H9 (cell line): ENCODE measurements around the gene ATF5. TPM values are rescaled to one million over a fixed set of nuclear protein-coding genes. Genes with fewer than 3 reads are reported as not detected.
"Not testable (repeated sequence)": the region's sequence is repeated elsewhere in the genome, so short reads cannot be mapped to it uniquely, and the experiment has no call there.

Experiments
- DNase-seq: peaks from one replicate; pipeline ENCODE4 v3.0.0-alpha.2; 2017
- H2AFZ ChIP-seq: one replicate; pipeline ENCODE4 v1.6.1; 2013; ENCODE audit warnings: mild to moderate bottlenecking, low read length, control low read depth, moderate library complexity
- H2AK5ac ChIP-seq: 2 replicates; pipeline ENCODE4 v1.6.1; 2013; ENCODE audit warnings: low read length, control low read depth, mixed read lengths; ENCODE audit not compliant: insufficient read length
- H2BK120ac ChIP-seq: one replicate; pipeline ENCODE4 v1.6.1; 2013; ENCODE audit warnings: low read depth, mild to moderate bottlenecking, low read length, control low read depth, inconsistent platforms; ENCODE audit not compliant: poor library complexity, severe bottlenecking
- H2BK12ac ChIP-seq: 2 replicates; pipeline ENCODE4 v1.6.1; 2013; ENCODE audit warnings: low read length, control low read depth, mixed read lengths, low read depth; ENCODE audit not compliant: insufficient read length
- H2BK15ac ChIP-seq: 2 replicates; pipeline ENCODE4 v1.6.1; 2013; ENCODE audit warnings: low read depth, low read length, control low read depth
- H2BK20ac ChIP-seq: one replicate; pipeline ENCODE4 v1.6.1; 2013; ENCODE audit warnings: low read depth, mild to moderate bottlenecking, low read length, control low read depth, inconsistent platforms; ENCODE audit not compliant: poor library complexity, severe bottlenecking
- H2BK5ac ChIP-seq: 2 replicates; pipeline ENCODE4 v1.6.1; 2013; ENCODE audit warnings: low read length, control low read depth, mixed read lengths; ENCODE audit not compliant: insufficient read length
- H3K14ac ChIP-seq: 2 replicates; pipeline ENCODE4 v1.6.1; 2013; ENCODE audit warnings: low read length, control low read depth; ENCODE audit not compliant: insufficient read depth
- H3K18ac ChIP-seq: 2 replicates; pipeline ENCODE4 v1.6.1; 2013; ENCODE audit warnings: low read depth, mild to moderate bottlenecking, mixed read lengths, low read length, control low read depth; ENCODE audit not compliant: insufficient read length
- H3K23ac ChIP-seq: 2 replicates; pipeline ENCODE4 v1.6.1; 2013; ENCODE audit warnings: low read length, control low read depth, mixed read lengths, low read depth; ENCODE audit not compliant: insufficient read length
- H3K23me2 ChIP-seq: 2 replicates; pipeline ENCODE4 v1.6.1; 2013; ENCODE audit warnings: low read depth, mild to moderate bottlenecking, mixed read lengths, low read length, control low read depth; ENCODE audit not compliant: insufficient read length, poor library complexity, severe bottlenecking
- H3K27ac ChIP-seq: 2 replicates; pipeline ENCODE4 v1.5.1; 2013; ENCODE audit warnings: low read length, control low read depth, mixed read lengths, low read depth; ENCODE audit not compliant: insufficient read length
- H3K27me3 ChIP-seq: 2 replicates; pipeline ENCODE4 v1.6.1; 2013; ENCODE audit warnings: low read length, control low read depth, inconsistent platforms; ENCODE audit not compliant: insufficient read depth
- H3K4ac ChIP-seq: 2 replicates; pipeline ENCODE4 v1.6.1; 2013; ENCODE audit warnings: low read depth, mild to moderate bottlenecking, control low read depth, inconsistent platforms, low read length, moderate library complexity
- H3K4me1 ChIP-seq: 2 replicates; pipeline ENCODE4 v1.6.1; 2013; ENCODE audit warnings: low read length, control low read depth, inconsistent platforms; ENCODE audit not compliant: insufficient read depth
- H3K4me2 ChIP-seq: 2 replicates; pipeline ENCODE4 v1.6.1; 2013; ENCODE audit warnings: low read length, control low read depth, mixed read lengths; ENCODE audit not compliant: insufficient read length, insufficient read depth
- H3K56ac ChIP-seq: 2 replicates; pipeline ENCODE4 v1.6.1; 2013; ENCODE audit warnings: low read depth, mild to moderate bottlenecking, mixed read lengths, low read length, control low read depth; ENCODE audit not compliant: insufficient read length
- H3K79me1 ChIP-seq: 2 replicates; pipeline ENCODE4 v1.6.1; 2013; ENCODE audit warnings: low read depth, mild to moderate bottlenecking, moderate library complexity, low read length, control low read depth, inconsistent platforms; ENCODE audit not compliant: insufficient read depth, poor library complexity, severe bottlenecking
- H3K79me2 ChIP-seq: 2 replicates; pipeline ENCODE4 v1.6.1; 2013; ENCODE audit warnings: low read length, control low read depth, inconsistent platforms; ENCODE audit not compliant: insufficient read depth
- H3K9ac ChIP-seq: 2 replicates; pipeline ENCODE4 v1.6.1; 2013; ENCODE audit warnings: low read length, control low read depth, mixed read lengths; ENCODE audit not compliant: insufficient read length; ENCODE audit errors: extremely low read depth
- H3K9me3 ChIP-seq: one replicate; pipeline ENCODE4 v1.6.1; 2013; ENCODE audit warnings: low read depth, low read length, inconsistent platforms; ENCODE audit not compliant: control insufficient read depth
- H3T11ph ChIP-seq: one replicate; pipeline ENCODE4 v1.6.1; 2013; ENCODE audit warnings: mild to moderate bottlenecking, low read length, control low read depth, inconsistent platforms
- H4K20me1 ChIP-seq: one replicate; pipeline ENCODE4 v1.6.1; 2013; ENCODE audit not compliant: control insufficient read depth, insufficient read length, insufficient read depth
- H4K5ac ChIP-seq: 2 replicates; pipeline ENCODE4 v1.6.1; 2013; ENCODE audit warnings: low read depth, mild to moderate bottlenecking, mixed read lengths, low read length, control low read depth; ENCODE audit not compliant: insufficient read length
- H4K8ac ChIP-seq: replicated peaks from 2 replicates; pipeline ENCODE4 v1.6.1; 2013; ENCODE audit warnings: low read length, control low read depth, mixed read lengths, low read depth; ENCODE audit not compliant: insufficient read length
- H4K91ac ChIP-seq: 2 replicates; pipeline ENCODE4 v1.6.1; 2013; ENCODE audit warnings: low read depth, mild to moderate bottlenecking, moderate library complexity, mixed read lengths, low read length, control low read depth; ENCODE audit not compliant: insufficient read length
- H3K27ac Mint-ChIP-seq, 3 experiments: 2 replicates in 2 of 3; 3 replicates in 1 of 3; pipeline ENCODE4 v1.8.0; 2020 to 2021; ENCODE audit warnings: mixed read lengths in 3 of 3, mild to moderate bottlenecking in 1 of 3, moderate library complexity in 1 of 3
- H3K27me3 Mint-ChIP-seq: 2 replicates; pipeline ENCODE4 v1.8.0; 2021; ENCODE audit warnings: low read depth, mild to moderate bottlenecking, moderate library complexity, mixed read lengths
- H3K36me3 Mint-ChIP-seq, 3 experiments: 2 replicates in 2 of 3; 3 replicates in 1 of 3; pipeline ENCODE4 v1.8.0; 2020 to 2021; ENCODE audit warnings: low read depth in 3 of 3, mixed read lengths in 3 of 3; ENCODE audit not compliant: insufficient read depth in 1 of 3
- H3K4me1 Mint-ChIP-seq, 2 experiments: 2 replicates each; pipeline ENCODE4 v1.8.0; 2020; ENCODE audit warnings: mixed read lengths in 2 of 2
- H3K4me3 Mint-ChIP-seq, 2 experiments: 2 replicates in 1 of 2; 3 replicates in 1 of 2; pipeline ENCODE4 v1.8.0; 2020 to 2021; ENCODE audit warnings: mild to moderate bottlenecking in 2 of 2, mixed read lengths in 2 of 2, moderate library complexity in 1 of 2
- H3K9me3 Mint-ChIP-seq, 2 experiments: 2 replicates in 1 of 2; 3 replicates in 1 of 2; pipeline ENCODE4 v1.8.0; 2020; ENCODE audit warnings: mild to moderate bottlenecking in 2 of 2, mixed read lengths in 2 of 2, moderate library complexity in 1 of 2
- CTCF ChIP-seq: fragments of 200-600 bp; sonication (generic); conservative IDR thresholded peaks from 3 replicates; pipeline ENCODE4 v1.8.0; 2021; ENCODE audit warnings: antibody characterized with exemption, mild to moderate bottlenecking
- WGBS: extraction: QIAGEN DNeasy Blood & Tissue Kit; methylation state at CpG from one replicate; pipeline ENCODE4 v1.1.7; 2013; ENCODE audit warnings: missing lambda C conversion rate, low lambda C conversion rate, mixed read lengths; ENCODE audit not compliant: insufficient read length; ENCODE audit errors: extremely low coverage; 5-methylcytosine and 5-hydroxymethylcytosine counted together
- total RNA-seq: library from RNA; stranded (reverse); gene quantifications from 2 replicates; pipeline ENCODE4 v1.2.1, GENCODE V29; 2021

The ATF5 gene
- total RNA-seq, 1 experiment from 2014 or later, result 18.5 TPM

- H3K27me3 ChIP-seq, result no peaks in the 10 kb centered on the region
These were observed 39.4 kb downstream of the ATF5 start for GRCh38 chr19:49968279-49968922.

GRCh38 chr19:49969355-49969754 lies 40.4 kb downstream of the ATF5 start:
- H2BK12ac ChIP-seq, H3K9ac ChIP-seq, DNase-seq, H3K27me3 Mint-ChIP-seq, H3K9me3 ChIP-seq, H3K9me3 Mint-ChIP-seq, H3K23me2 ChIP-seq, H3K79me1 ChIP-seq, H3K23ac ChIP-seq, H4K91ac ChIP-seq, H3K4me2 ChIP-seq, H3K4me1 ChIP-seq, H3K4me3 Mint-ChIP-seq, H4K8ac ChIP-seq, H3K4ac ChIP-seq, H2BK120ac ChIP-seq, H2BK15ac ChIP-seq, H3K27ac Mint-ChIP-seq, H2AFZ ChIP-seq, H2BK5ac ChIP-seq, H3K36me3 Mint-ChIP-seq, H3K4me1 Mint-ChIP-seq, H3K27ac ChIP-seq, H4K5ac ChIP-seq, H3T11ph ChIP-seq, H3K27me3 ChIP-seq, H3K18ac ChIP-seq, H2BK20ac ChIP-seq, H3K14ac ChIP-seq, H2AK5ac ChIP-seq, H3K79me2 ChIP-seq, H4K20me1 ChIP-seq, H3K56ac ChIP-seq: not testable (repeated sequence)
- WGBS, result no CpG with 5 or more reads among the region's 9 CpGs

More at GRCh38 chr19:49968279-49968922, 39.4 kb downstream of the ATF5 start:
- Histone ChIP-seq H3T11ph (no peak overlapping the region), H3K23ac (no peak overlapping the region), H2BK5ac (no peak overlapping the region), H3K56ac (no peak overlapping the region), H4K8ac (no peak overlapping the region), H2BK120ac (no peak overlapping the region), H3K79me2 (no peaks in the 10 kb centered on the region), H4K20me1 (peaks cover 3% of the 10 kb centered on the region), H3K23me2 (no peaks in the 10 kb centered on the region), H3K79me1 (no peaks in the 10 kb centered on the region), H3K9me3 (no peaks in the 10 kb centered on the region), H4K91ac (no peak overlapping the region), H3K18ac (no peak overlapping the region), H2AK5ac (no peak overlapping the region), H3K9ac (no peak overlapping the region), H2AFZ (no peak overlapping the region), H2BK20ac (no peak overlapping the region), H3K14ac (no peak overlapping the region), H3K27ac (no peak overlapping the region), H4K5ac (no peak overlapping the region), H2BK15ac (no peak overlapping the region), H3K4me2 (no peak overlapping the region), H3K4me1 (no peaks in the 10 kb centered on the region), H3K4ac (no peak overlapping the region), H2BK12ac (no peak overlapping the region)
- Mint-ChIP-seq H3K4me1 (no peaks in the 10 kb centered on the region), H3K9me3 (peaks cover 9 to 10% of the 10 kb centered on the region in 2 experiments), H3K27ac (no peak overlapping the region), H3K4me3 (no peak overlapping the region), H3K36me3 (no peaks in the 10 kb centered on the region; a peak in 2 of 7 replicates), H3K27me3 (peaks cover 7% of the 10 kb centered on the region)
- WGBS, result no CpG with 5 or more reads among the region's 5 CpGs
- no peak for DNase-seq
- TF ChIP-seq CTCF, result no peak
